ENCODE measurements around the gene ZBTB42. TPM values are rescaled to one million over a fixed set of nuclear protein-coding genes. Genes with fewer than 3 reads are reported as not detected.
A peak's percentile ranks its signal among the peaks of the same experiment; 100 is the strongest.

Gene ZBTB42
- total RNA-seq, 2 experiments from 2014 or later = 1.3 TPM

DNA sequence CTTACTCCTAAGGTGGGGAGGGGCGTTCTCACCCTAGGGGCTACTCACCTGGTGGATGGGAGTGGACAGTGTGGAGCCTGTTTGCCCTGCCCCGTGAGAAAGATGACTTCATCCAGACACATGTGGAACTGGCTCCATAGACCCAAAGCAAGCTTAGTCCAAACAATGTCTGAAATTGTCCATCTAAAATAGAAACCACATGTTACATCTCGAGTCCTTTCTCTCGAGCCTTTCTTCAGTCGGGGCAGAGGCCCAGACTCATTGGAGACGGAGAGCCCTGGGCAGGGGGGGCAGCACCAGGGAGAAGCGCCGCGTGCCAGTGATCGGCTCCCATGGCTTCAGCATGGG lies 43.7 kb upstream of the ZBTB42 start:
- Mint-ChIP-seq H3K4me3 (no peak overlapping the region), H3K27ac (peak overlapping the region; percentile 88), H3K27me3 (no peaks in the 10 kb centered on the region)

DNA sequence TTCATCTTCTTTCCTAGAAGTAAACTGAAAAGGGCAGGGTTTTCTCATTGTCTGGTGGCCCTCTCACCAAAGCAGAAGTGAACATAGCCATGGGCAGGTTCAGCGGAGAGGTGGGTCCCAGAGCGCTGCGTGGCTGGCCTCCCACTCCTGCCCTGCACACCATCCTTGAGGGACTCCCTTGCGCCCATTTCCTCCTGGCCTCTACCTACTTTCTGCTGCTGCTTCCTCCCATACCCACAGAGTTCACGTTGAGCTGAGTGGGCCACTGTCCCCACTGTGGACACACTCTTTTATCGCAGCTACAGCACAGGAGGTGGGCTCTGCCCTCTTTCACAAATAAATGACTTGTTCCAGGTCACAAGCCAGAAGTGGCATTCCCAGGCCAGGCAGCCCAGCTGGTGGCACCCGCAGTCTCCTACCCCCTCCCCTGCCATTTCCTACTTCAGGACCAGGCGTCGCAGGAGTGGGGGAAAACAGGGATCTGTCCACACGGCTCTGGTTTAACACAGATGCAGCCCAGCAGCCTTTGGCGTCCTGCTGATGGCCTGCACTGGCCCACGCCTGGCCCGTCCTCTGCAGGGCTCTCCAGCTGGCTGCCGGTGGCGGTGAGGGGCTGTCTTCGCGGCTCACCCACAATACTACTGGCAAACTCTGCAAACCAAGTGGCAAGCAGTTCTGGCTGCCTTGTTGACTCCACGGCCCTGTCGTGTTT lies 43.1 kb upstream of the ZBTB42 start:
- POLR2A ChIA-PET = interaction anchor here (1.0 to 1.1 kb wide), 3 partner anchors 11 to 38 kb away, joined by 3 to 4 read pairs (median 3); no protein-coding TSS in a partner anchor
- DNase-seq (no peak), ATAC-seq (no peak)
- H3K36me3 Mint-ChIP-seq (ENCODE audit: low read depth) = peaks cover 48% of the 10 kb centered on the region
- peak overlapping the region; percentile 88 for H3K27ac Mint-ChIP-seq
- CTCF ChIA-PET = interaction anchor here (0.7 to 1.9 kb wide), 4 partner anchors 11 to 70 kb away, joined by 4 to 10 read pairs (median 5); no protein-coding TSS in a partner anchor
- no peaks in the 10 kb centered on the region for H3K27me3 Mint-ChIP-seq
- H3K9me3 Mint-ChIP-seq = no peaks in the 10 kb centered on the region
- H3K4me1 Mint-ChIP-seq (ENCODE audit: low read depth) = peaks cover 39% of the 10 kb centered on the region
- no peak overlapping the region for H3K4me3 Mint-ChIP-seq
- TF ChIP-seq, protein P1, sequence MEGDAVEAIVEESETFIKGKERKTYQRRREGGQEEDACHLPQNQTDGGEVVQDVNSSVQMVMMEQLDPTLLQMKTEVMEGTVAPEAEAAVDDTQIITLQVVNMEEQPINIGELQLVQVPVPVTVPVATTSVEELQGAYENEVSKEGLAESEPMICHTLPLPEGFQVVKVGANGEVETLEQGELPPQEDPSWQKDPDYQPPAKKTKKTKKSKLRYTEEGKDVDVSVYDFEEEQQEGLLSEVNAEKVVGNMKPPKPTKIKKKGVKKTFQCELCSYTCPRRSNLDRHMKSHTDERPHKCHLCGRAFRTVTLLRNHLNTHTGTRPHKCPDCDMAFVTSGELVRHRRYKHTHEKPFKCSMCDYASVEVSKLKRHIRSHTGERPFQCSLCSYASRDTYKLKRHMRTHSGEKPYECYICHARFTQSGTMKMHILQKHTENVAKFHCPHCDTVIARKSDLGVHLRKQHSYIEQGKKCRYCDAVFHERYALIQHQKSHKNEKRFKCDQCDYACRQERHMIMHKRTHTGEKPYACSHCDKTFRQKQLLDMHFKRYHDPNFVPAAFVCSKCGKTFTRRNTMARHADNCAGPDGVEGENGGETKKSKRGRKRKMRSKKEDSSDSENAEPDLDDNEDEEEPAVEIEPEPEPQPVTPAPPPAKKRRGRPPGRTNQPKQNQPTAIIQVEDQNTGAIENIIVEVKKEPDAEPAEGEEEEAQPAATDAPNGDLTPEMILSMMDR (IDR thresholded peaks at IDR 0.05) = no peak
- intact Hi-C loops (cut with micrococcal nuclease) = no loop called here

More for the DNA sequence above, 43.7 kb upstream of the ZBTB42 start:
- CTCF ChIA-PET = interaction anchor here (0.7 to 1.9 kb wide), 5 partner anchors 11 to 70 kb away, joined by 4 to 10 read pairs (median 4); no protein-coding TSS in a partner anchor
- DNase-seq (no peak), ATAC-seq (no peak)
- TF ChIP-seq, protein P1 (IDR thresholded peaks at IDR 0.05) = no peak
- Mint-ChIP-seq H3K9me3 (no peaks in the 10 kb centered on the region), H3K4me1 (ENCODE audit: low read depth) (peaks cover 39% of the 10 kb centered on the region), H3K36me3 (ENCODE audit: low read depth) (peaks cover 46% of the 10 kb centered on the region)
- POLR2A ChIA-PET = interaction anchor here (0.8 to 1.1 kb wide), 4 partner anchors 9 to 39 kb away, joined by 3 to 4 read pairs (median 3); no protein-coding TSS in a partner anchor
- intact Hi-C loops (cut with micrococcal nuclease) = no loop called here

DNA sequence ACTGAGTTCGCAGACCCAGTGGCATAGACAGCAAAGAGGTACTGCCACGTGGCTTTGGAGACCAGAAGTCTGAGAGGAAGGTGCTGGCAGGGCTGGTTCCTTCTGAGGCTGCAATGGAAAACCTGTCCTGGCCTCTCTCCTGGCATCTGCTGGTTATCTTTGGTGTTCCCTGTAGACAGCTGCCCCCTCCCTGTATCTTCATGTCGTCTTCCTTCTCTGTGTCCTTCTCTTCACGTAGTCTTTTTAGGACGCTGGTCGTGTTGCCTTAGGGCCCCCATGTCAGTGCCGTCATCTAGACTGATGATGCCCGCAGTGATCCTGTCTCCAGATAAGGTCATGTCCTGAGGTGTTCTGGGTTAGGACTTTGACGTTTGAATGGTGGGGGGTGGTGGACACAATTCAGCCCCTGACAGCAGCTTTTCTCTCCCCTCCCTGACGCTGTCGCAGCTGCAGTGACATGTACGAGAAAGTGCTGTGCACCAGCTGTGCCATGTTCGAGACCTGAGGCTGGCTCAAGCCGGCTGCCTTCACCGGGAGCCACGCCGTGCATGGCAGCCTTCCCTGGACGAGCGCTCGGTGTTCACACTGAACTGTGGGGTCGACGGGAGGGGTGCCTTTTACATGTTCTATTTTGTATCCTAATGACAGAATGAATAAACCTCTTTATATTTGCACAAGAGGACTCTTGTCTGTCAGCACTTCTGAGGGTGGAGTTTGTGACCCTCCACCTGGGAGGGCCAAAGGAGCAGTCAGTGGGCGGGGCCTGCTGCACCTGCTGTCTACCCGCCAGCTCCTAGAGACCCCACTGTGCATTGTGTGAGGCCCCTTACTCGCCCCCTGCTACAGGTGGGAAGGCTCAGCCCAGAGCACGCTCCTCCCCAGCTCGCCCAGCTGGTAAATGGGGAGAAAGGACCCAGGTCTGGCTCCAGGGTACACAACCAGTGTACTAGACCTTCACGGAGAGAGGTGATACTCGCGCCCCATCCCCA lies 41.6 kb upstream of the ZBTB42 start:
- peak overlapping the region; percentile 16 for H3K27ac Mint-ChIP-seq

DNA sequence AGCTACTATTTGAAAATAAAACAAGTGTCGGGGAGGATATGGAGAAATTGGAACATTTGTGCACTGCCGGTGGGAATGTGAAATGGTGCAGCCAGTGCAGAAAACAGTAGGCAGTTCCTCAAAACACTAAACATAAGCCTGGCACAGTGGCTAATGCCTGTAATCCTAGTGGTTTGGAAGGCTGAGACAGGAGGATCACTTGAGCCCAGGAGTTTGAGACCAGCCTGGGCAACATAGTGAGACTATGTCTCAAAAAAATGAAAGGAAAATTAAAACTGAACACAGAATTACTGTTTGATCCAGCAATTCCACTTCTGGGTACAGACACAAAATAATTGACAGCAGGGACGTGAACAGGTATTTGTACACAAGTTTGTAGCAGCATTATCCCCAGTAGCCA lies 35.4 kb upstream of the ZBTB42 start:
- Mint-ChIP-seq H3K27ac (no peak overlapping the region), H3K27me3 (no peaks in the 10 kb centered on the region), H3K9me3 (no peaks in the 10 kb centered on the region), H3K4me3 (no peak overlapping the region), H3K36me3 (ENCODE audit: low read depth) (peaks cover 20% of the 10 kb centered on the region), H3K4me1 (ENCODE audit: low read depth) (peaks cover 8% of the 10 kb centered on the region)
- POLR2A ChIA-PET = interaction anchor here (0.9 to 1.2 kb wide), 2 partner anchors 15 to 28 kb away, joined by 3 read pairs; no protein-coding TSS in a partner anchor
- TF ChIP-seq, protein P1 (IDR thresholded peaks at IDR 0.05) = no peak
- intact Hi-C loops (cut with micrococcal nuclease) = no loop called here
- DNase-seq (no peak), ATAC-seq (no peak)
- CTCF ChIA-PET = interaction anchor here (0.7 to 5.4 kb wide), 2 partner anchors 29 to 61 kb away, joined by 3 to 28 read pairs; no protein-coding TSS in a partner anchor

More for the DNA sequence above, 41.6 kb upstream of the ZBTB42 start:
- ATAC-seq = no peak
- peaks cover 41% of the 10 kb centered on the region for H3K36me3 Mint-ChIP-seq (ENCODE audit: low read depth)
- no peak overlapping the region for H3K4me3 Mint-ChIP-seq
- intact Hi-C loops (cut with micrococcal nuclease) = no loop called here
- POLR2A ChIA-PET = interaction anchor here (0.6 to 1.3 kb wide), 3 partner anchors 11 to 463 kb away, joined by 3 read pairs; no protein-coding TSS in a partner anchor
- peaks cover 31% of the 10 kb centered on the region for H3K4me1 Mint-ChIP-seq (ENCODE audit: low read depth)
- CTCF ChIA-PET = interaction anchor here (0.6 to 2.2 kb wide), 3 partner anchors 9 to 1366 kb away, joined by 3 to 10 read pairs (median 4); no protein-coding TSS in a partner anchor
- no peak for DNase-seq
- no peaks in the 10 kb centered on the region for H3K27me3 Mint-ChIP-seq
- TF ChIP-seq, protein P1 (IDR thresholded peaks at IDR 0.05) = no peak
- no peaks in the 10 kb centered on the region for H3K9me3 Mint-ChIP-seq

Measured in activated CD8-positive, alpha-beta T cell treated with anti-CD3 and anti-CD28 coated beads for 36 hours (primary cell).